SU-DHL-6 (cell line): ENCODE data around the gene MNT.

Source experiments
- H2AFZ ChIP-seq: fragments of 200-600 bp; sonication (generic); 2 replicates; pipeline ENCODE4 v1.6.1; 2014; ENCODE audit warnings: low read depth, mild to moderate bottlenecking, moderate library complexity, mixed read lengths, antibody characterized with exemption, low read length; ENCODE audit not compliant: severe bottlenecking
- H3F3A ChIP-seq: fragments of 200-600 bp; shearing (Covaris generic); 2 replicates; pipeline ENCODE4 v1.6.0; 2016; ENCODE audit warnings: antibody characterized with exemption, mild to moderate bottlenecking; ENCODE audit not compliant: insufficient read depth
- H3K27ac ChIP-seq: fragments of 200-600 bp; sonication (generic); 2 replicates; pipeline ENCODE4 v1.5.1; 2016; ENCODE audit warnings: low read depth, mild to moderate bottlenecking, low read length, moderate library complexity, mixed read lengths
- H3K27me3 ChIP-seq: fragments of 200-600 bp; sonication (generic), shearing (Covaris generic); 2 replicates; pipeline ENCODE4 v1.6.0; 2014; ENCODE audit warnings: mild to moderate bottlenecking, low read length
- H3K36me3 ChIP-seq: fragments of 200-600 bp; sonication (generic); 2 replicates; pipeline ENCODE4 v1.6.1; 2014; ENCODE audit warnings: mild to moderate bottlenecking, low read length, mixed read lengths
- H3K4me2 ChIP-seq: fragments of 300-600, 200-600 bp; shearing (Covaris generic), sonication (generic); 2 replicates; pipeline ENCODE4 v1.6.0; 2014; ENCODE audit warnings: low read length, low read depth, mild to moderate bottlenecking; ENCODE audit not compliant: poor library complexity, severe bottlenecking
- H3K4me3 ChIP-seq: fragments of 200-600 bp; sonication (generic); 2 replicates; pipeline ENCODE4 v1.5.1; 2014; ENCODE audit warnings: antibody characterized with exemption, low read length, mild to moderate bottlenecking, mixed read lengths; ENCODE audit not compliant: insufficient read depth, poor library complexity, severe bottlenecking
- H3K79me2 ChIP-seq: fragments of 200-600 bp; sonication (generic); 2 replicates; pipeline ENCODE4 v1.6.1; 2014; ENCODE audit warnings: mild to moderate bottlenecking, low read length, moderate library complexity; ENCODE audit not compliant: insufficient read depth
- H3K9ac ChIP-seq: fragments of 200-600 bp; sonication (generic); 2 replicates; pipeline ENCODE4 v1.7.0; 2014; ENCODE audit warnings: mild to moderate bottlenecking, low read length
- H3K9me2 ChIP-seq: fragments of 200-600 bp; sonication (generic); replicated peaks from 2 replicates; pipeline ENCODE4 v1.6.1; 2014; ENCODE audit warnings: low read length; ENCODE audit not compliant: insufficient read depth
- H3K9me3 ChIP-seq: fragments of 200-600 bp; sonication (generic); 2 replicates; pipeline ENCODE4 v1.6.1; 2014; ENCODE audit warnings: low read length, mixed read lengths; ENCODE audit not compliant: insufficient read depth
- H4K20me1 ChIP-seq: fragments of 200-600 bp; sonication (generic); 2 replicates; pipeline ENCODE4 v1.6.1; 2014; ENCODE audit warnings: low read depth, mild to moderate bottlenecking, antibody characterized with exemption, low read length, moderate library complexity, mixed read lengths
- EZH2phosphoT487 ChIP-seq: fragments of 200-600 bp; sonication (generic), shearing (Covaris generic); conservative IDR thresholded peaks from 2 replicates; pipeline ENCODE4 v1.6.1; 2018; ENCODE audit warnings: mild to moderate bottlenecking, antibody characterized with exemption, low read length, moderate library complexity, mixed read lengths
- TF ChIP-seq, protein P1 (sequence below): fragments of 200-600 bp; sonication (generic); IDR thresholded peaks from one replicate; pipeline ENCODE4 v1.5.1; 2017; ENCODE audit warnings: antibody characterized with exemption, mild to moderate bottlenecking, low read length, moderate library complexity; ENCODE audit not compliant: insufficient read depth, poor library complexity, severe bottlenecking

Gene MNT

DNA sequence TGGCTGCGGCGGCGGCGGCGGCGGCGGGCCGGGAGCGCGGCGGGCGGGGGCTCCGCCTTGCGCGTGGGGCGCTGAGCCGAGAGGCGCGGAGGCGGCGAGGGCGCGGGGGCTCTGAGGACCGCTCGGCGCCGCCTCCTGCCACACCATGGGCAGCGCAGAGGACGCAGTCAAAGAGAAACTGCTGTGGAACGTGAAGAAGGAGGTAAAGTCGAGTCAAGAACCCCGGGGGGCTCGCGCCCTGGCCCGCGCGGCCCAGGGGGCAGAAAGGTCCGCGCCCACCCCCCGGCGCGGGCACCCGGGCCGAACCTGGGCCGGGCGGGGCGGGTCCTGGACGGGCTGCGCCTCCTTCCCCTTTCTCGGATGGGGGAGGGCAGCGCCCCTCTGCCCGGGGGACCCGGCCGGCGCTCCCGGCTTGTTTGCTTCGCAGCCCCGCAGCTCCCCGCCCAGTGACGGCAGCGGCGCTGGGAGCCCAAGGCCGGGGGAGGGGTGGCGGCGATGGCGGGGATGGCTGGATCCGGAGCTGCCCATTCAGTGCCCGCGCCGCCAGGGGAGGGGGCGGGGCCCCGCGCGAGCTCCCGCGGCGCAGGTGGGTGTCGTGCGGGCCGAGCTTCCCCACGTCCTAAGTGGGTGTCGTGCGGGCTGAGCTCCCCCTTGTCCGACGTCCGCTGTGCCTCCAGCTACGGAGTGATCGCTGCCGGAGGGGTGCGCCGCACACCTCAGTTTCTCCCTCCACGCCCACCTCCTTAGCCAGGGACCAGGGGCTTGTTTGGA, 63.1 kb downstream of the MNT start:
- H3K36me3 ChIP-seq: peaks cover 26% of the 10 kb centered on the region
- no peaks in the 10 kb centered on the region for H3K9me2 ChIP-seq
- H3K79me2 ChIP-seq: peaks cover 42% of the 10 kb centered on the region
- H3K9ac ChIP-seq: peak overlapping the region; percentile 84
- TF ChIP-seq, protein P1, sequence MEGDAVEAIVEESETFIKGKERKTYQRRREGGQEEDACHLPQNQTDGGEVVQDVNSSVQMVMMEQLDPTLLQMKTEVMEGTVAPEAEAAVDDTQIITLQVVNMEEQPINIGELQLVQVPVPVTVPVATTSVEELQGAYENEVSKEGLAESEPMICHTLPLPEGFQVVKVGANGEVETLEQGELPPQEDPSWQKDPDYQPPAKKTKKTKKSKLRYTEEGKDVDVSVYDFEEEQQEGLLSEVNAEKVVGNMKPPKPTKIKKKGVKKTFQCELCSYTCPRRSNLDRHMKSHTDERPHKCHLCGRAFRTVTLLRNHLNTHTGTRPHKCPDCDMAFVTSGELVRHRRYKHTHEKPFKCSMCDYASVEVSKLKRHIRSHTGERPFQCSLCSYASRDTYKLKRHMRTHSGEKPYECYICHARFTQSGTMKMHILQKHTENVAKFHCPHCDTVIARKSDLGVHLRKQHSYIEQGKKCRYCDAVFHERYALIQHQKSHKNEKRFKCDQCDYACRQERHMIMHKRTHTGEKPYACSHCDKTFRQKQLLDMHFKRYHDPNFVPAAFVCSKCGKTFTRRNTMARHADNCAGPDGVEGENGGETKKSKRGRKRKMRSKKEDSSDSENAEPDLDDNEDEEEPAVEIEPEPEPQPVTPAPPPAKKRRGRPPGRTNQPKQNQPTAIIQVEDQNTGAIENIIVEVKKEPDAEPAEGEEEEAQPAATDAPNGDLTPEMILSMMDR: no peak
- TF ChIP-seq EZH2phosphoT487: no peak
- peak overlapping the region; percentile 64 for H3K4me3 ChIP-seq
- H3K27me3 ChIP-seq: no peaks in the 10 kb centered on the region
- H4K20me1 ChIP-seq: no peaks in the 10 kb centered on the region
- peaks cover 5% of the 10 kb centered on the region; the same call in 1 of the 2 replicates for H3F3A ChIP-seq
- H3K9me3 ChIP-seq: no peaks in the 10 kb centered on the region
- peak overlapping the region; percentile 73 for H3K4me2 ChIP-seq
- peak overlapping the region; percentile 87 for H2AFZ ChIP-seq
- peak overlapping the region; percentile 62 for H3K27ac ChIP-seq

DNA sequence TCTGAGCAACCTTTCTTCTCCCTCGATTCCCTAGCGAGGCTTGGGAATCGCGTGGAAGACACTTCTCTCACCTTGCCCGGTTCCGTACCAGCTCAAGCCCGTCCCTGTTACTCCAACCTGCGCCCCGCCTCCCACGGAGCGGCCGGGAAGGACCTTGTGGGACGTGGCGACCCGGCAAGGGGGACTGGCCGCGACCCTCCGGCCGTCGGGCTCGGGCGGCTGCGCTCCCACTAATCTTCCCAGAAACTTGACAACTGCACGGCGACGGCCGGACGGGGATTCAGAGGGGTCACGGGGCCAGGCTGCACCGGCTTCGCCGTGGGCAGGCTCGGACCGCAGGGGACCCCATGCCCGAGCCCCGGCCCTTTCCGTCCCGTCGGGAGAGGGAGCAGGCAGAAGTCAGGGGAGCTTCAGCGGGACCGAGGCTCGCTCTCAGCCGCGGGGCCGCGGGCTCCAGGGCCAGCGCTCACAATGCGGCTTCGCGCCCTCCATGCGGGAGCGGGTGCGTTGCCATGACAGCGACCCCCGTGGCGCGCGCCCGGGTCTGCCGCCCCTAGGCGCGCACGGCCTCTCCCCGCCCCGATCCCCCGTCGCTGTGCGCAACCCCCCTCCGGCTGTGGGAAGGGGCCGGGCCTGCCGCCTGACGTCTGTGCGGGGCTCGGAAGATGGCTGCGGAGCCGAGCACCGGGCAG, 63.9 kb downstream of the MNT start, which contains the start of gene SGSM2:
TSS of gene SGSM2 (plus strand) at position 650 of the 692 bp plus-strand sequence. CDS start 188 bp downstream, outside the sequence.
- Histone ChIP-seq H3F3A (peaks cover 5% of the 10 kb centered on the region; the same call in 1 of the 2 replicates), H3K9me2 (no peaks in the 10 kb centered on the region), H3K4me2 (peak within 1 kb of the TSS; percentile 73), H3K79me2 (peaks cover 46% of the 10 kb centered on the region), H3K27ac (peak within 1 kb of the TSS; percentile 62), H4K20me1 (no peaks in the 10 kb centered on the region), H3K9me3 (no peaks in the 10 kb centered on the region), H3K4me3 (peak within 1 kb of the TSS; percentile 64), H3K27me3 (no peaks in the 10 kb centered on the region), H3K36me3 (peaks cover 30% of the 10 kb centered on the region), H2AFZ (peak within 1 kb of the TSS; percentile 87), H3K9ac (peak within 1 kb of the TSS; percentile 84)
- TF ChIP-seq, protein P1: no peak
- no peak for TF ChIP-seq EZH2phosphoT487

DNA sequence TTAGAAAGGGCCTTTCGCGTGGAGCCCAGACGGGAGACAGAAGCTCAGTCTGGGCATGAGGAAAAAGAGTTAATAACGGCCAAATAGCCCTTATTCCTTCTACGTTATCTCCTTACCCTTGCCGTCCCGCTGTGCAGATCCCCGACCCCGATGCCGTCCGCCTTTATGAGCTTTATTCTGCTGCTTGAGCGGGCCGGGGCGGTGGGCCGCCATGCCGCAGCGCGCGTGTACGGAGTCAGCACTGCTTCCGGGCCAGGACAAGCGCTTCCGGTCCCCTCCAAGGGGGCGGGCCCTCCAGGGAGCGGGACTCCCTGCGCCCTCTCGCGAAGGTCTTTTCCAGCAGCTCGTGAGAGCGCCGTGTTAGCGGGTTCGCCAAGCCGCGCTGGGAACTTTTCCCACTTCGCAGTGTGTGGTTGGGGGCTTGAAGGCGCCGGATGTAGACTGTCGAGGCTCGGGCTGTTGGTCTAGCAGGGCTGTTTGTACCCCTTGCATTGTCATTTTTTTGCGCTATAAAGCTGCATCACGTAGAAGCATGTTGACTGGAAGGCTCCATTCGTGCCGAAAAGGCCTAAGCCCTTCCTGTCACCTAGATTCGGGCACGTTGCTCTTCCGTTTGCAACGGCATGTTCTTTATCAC, 64.5 kb downstream of the MNT start, which contains the start of gene TSR1:
TSS of gene TSR1 (minus strand) at position 243 of the 637 bp plus-strand sequence. CDS start at position 213, 30 bp downstream.
- no peaks in the 10 kb centered on the region for H3K27me3 ChIP-seq
- TF ChIP-seq EZH2phosphoT487: no peak
- TF ChIP-seq, protein P1: no peak
- H3K36me3 ChIP-seq: peaks cover 36% of the 10 kb centered on the region
- peak within 1 kb of the TSS; percentile 73 for H3K4me2 ChIP-seq
- peak within 1 kb of the TSS; percentile 64 for H3K4me3 ChIP-seq
- peaks cover 5% of the 10 kb centered on the region; the same call in 1 of the 2 replicates for H3F3A ChIP-seq
- no peaks in the 10 kb centered on the region for H3K9me2 ChIP-seq
- peaks cover 52% of the 10 kb centered on the region for H3K79me2 ChIP-seq
- H3K9ac ChIP-seq: peak within 1 kb of the TSS; percentile 84
- H3K27ac ChIP-seq: peak within 1 kb of the TSS; percentile 62
- no peaks in the 10 kb centered on the region for H3K9me3 ChIP-seq
- no peaks in the 10 kb centered on the region for H4K20me1 ChIP-seq
- H2AFZ ChIP-seq: peak within 1 kb of the TSS; percentile 46
